ENCODE data around the gene ZSCAN9.

The ZSCAN9 gene
- total RNA-seq: 3.8 to 5.8 reads per million in 2 experiments

DNA sequence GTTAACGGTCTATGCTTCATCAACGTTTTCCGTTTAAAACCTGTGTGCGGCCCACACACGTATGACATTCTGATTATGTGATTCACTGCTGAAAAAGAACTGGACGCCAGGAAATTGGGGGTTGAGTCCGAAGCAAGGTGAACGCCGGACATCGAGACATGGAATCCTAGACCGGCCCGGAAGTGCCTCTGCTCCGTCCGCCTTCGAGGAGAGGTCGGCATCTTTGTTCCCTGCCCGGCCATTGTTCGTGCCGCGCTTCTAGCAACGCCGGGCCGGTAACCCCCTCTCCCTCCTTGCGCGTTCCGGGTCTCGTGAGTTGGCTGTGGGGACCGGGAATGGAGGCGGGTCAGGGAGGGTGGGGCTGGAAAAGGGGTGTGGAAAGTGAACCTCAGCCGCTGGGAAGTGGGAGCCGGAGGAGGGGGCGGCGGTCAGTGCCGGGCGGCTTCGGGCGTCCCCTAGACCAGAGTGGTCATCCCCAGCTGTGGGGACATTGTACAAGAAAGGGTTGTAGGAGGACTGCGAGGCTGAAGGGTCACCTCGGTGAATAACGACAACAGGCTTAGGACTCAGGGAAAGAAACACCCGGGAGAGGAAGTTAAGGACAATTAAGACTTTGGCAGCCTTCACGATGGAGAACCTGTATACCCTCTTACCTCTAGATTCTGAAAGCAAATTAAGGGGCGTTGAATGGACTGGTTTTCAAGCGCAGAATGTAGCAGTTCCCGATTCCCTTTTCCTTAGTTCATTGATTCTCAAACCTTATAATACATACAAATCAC is at the start of gene ZSCAN9:
Gene ZSCAN9 (plus strand): TSS at position 220 of the 779 bp plus-strand sequence. CDS start 1,810 bp downstream, outside the sequence.
- no peak for DNase-seq (ENCODE audit: low read depth)

GRCh38 chr6:28176373-28176772 is 48.7 kb upstream of the ZSCAN9 start:
- no peak for DNase-seq (ENCODE audit: low read depth)

DNA sequence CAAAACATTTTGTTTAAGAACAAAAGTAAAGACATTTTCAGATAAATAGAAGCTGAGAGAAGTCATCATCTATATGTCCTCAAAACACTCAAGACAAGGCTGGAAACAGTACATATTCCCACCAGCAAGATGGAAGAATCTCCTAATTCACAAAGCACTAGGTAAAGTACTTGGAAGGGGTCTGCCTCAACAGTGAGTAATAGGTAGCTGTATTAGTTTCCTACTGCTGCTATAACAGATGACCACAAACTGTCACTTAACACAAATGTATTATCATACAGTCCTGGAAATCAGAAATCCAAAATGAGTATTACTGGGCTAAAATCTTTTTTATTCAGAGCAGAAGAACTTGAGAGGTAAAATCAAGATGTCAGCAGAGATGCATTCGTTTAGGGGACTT is 42.8 kb upstream of the ZSCAN9 start:
- no peak for DNase-seq (ENCODE audit: low read depth)

DNA sequence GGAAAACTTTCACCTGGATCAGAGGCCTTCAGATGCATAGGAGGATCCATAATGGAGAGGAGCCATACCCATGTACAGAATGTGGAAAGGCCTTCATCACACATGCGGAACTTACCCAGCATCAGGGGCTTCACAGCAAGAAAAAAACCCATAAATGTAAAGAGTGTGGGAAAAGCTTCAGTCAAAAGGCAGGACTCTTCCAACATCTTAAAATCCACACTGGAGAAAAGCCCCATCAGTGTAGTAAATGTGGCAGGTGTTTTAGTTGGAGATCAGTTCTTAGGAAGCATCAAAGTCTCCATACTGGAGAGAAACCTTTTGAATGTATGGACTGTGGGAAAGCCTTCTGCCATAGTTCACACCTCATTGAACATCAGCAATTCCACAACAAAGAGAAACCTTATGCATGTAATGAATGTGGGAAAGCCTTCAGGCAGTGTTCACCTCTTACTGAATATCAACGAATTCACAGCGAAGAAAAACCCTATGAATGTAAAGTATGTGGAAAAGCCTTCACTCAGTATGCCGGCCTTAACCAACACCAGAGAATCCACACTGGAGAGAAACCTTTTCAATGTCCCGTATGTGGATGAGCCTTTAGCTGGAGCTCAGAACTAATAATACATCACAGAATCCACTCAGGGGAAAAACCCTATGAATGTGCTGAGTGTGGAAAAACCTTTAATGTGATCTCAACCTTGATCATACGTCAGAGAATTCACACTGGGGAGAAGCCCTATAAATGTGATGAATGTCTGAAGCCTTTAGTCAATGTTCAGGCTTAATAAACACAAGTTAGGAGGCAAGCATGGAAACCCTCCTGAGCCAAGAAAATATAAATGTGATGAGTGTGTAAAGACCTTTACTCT is 36.7 kb upstream of the ZSCAN9 start:
- DNase-seq (ENCODE audit: low read depth): no peak

DNA sequence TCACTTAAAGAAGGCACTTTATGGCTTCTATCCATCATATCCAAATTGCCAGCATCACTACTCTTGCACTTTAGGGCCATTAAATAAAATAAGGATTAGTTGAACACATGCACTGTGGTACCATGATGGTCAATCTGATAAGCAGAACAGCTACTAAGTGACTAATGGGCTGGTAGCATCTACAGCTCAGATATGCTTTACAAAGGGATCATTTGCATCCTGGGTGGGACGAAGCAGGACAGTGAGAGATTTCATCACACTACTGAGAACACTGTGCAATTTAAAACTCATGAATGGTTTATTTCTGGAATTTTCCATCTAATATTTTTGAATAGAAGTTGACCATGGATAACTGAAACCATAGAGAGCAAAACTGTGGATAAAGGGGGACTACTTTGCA is 25.1 kb upstream of the ZSCAN9 start:
- DNase-seq (ENCODE audit: low read depth): no peak

DNA sequence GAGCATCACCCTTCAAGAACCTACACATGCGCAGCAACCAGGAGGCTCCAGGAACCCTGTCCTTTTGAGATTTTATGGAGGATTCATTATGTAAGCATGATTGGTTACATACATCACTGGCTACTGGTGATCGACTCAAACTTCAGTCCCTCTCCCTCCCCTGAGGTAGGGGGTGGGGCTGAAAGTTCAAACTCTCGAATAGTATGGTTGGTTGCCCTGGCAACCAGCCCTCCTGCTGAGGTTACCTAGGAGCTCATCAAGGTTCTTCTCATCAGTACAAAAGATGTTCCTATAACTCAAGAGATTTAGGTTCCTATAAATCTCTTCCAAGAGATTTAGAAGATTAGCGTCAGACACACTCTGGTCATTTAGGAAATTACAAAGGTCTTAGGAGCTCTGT is 21.9 kb upstream of the ZSCAN9 start:
- DNase-seq (ENCODE audit: low read depth): no peak

GRCh38 chr6:28205879-28206278 is 19.2 kb upstream of the ZSCAN9 start:
- no peak for DNase-seq (ENCODE audit: low read depth)

GRCh38 chr6:28206527-28206926 is 18.5 kb upstream of the ZSCAN9 start:
- DNase-seq (ENCODE audit: low read depth): no peak

GRCh38 chr6:28206928-28207509 is 18.1 kb upstream of the ZSCAN9 start:
- no peak for DNase-seq (ENCODE audit: low read depth)

GRCh38 chr6:28207510-28208110 is 17.5 kb upstream of the ZSCAN9 start:
- no peak for DNase-seq (ENCODE audit: low read depth)

- DNase-seq (ENCODE audit: low read depth): no peak
Measured at GRCh38 chr6:28208111-28208659, 16.9 kb upstream of the ZSCAN9 start.

DNA sequence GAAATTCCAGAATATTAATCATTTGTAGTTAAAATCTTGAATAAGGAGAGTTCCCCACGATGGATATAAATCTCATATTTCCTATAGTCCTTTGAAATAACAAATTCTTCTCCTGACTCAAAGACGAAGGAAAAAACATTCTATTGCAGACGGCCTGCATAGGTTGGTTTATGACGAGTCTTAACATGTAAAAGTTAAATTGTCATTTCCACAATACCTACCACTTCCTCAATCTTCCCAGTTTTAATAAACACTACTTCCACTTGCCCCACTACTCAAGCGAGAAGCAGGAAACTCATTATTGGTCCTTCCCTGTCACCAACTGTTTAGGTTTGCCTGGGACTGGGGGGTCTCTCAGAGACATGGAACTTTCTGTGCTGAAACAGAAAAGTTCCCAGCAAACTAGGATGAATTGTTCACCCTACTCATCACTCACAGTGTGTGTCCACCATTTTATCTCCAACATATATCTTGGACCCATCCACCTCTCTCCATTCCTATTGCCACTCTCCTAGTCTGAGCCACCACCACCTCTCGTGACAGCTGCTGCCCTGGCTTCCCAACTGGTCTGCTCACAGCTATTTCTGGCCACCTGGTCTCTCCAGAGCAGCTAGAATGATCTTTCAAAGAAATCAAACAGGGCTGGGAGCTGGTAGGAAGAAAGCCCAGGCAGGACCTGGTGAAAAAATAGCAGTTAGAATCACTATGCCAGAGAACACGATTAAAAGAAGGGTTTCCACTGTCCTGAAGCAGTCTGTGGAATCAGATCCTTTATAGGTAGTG is 15.1 kb upstream of the ZSCAN9 start:
- no peak for DNase-seq (ENCODE audit: low read depth)

DNA sequence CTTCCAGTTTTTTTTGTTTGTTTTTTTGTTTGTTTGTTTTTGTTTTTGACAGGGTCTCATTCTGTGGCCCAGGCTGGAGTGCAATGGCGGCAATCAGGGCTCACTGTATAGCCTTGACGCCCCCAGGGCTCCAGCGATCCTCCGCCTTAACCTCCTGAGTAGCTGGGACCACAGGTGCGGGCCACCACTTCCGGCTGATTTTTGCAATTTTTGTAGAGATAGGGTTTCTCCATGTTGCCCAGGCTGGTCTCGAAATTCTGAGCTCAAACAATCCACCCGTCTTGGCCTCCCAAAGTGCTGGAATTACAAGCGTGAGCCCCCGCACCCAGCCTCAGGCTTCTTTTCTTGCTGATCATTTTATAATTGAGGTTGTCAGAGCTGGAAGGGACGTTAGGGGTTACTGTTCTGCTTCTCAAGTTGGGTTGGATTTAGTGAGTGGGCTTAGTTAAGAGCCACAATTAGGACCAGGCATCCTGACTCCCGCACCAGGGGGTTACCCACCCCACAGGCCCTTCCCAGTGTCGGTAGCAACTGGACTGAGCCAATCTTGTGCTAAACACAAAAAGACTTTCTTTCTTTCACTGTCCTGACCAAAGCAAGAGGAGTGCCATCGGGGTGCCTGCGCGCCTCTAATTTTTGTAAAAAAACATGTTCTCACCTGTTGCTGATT is 13.1 kb upstream of the ZSCAN9 start:
- no peak for DNase-seq (ENCODE audit: low read depth)

DNA sequence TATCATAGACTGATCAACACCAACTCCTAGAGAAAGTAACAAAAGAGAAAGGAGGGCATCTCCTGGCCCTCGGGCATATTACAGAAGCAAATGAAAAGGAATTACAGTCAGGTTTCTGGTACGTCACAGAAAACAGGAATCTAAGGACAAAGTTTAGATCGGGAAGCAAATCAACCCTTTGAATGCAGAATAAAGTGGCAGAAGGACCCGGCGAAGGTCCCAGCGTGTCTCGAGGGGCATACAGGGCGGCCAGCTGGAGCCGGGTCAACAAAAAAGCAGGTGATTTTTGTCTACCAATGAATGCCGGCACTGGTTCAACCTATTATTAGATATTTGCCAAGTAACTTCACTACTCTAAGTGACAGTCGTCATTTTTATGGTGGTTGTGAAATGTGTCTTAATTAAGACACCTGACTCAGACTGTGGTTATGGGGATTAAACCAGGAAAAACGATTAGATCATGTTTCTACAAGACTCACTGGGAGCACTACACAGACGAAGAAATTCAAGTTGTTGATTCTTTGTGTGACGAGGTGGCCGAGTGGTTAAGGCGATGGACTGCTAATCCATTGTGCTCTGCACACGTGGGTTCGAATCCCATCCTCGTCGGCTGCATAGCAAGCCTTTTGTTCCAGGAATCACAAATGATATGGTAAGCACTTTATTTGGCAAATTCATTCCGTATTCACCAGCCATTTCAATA is 12.4 kb upstream of the ZSCAN9 start:
- no peak for DNase-seq (ENCODE audit: low read depth)

DNA sequence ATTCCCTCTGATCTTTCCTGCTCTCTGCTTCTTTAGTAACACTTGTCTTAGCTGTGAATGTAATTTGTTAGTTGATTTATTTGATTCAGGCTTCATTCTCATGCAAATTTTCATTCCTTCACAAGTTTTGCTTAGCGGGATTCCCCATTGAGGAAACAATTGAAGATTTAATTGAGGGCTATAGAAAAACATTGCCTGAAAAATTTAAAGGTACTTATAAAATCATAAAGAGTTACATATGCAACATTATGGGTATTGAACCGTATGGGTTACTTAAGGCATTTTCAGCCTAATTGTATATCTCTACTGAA is 11.9 kb upstream of the ZSCAN9 start:
- DNase-seq (ENCODE audit: low read depth): no peak

GRCh38 chr6:28215425-28215824 is 9.7 kb upstream of the ZSCAN9 start:
- no peak for DNase-seq (ENCODE audit: low read depth)

GRCh38 chr6:28217890-28218289 is 7.2 kb upstream of the ZSCAN9 start:
- no peak for DNase-seq (ENCODE audit: low read depth)

- DNase-seq (ENCODE audit: low read depth): no peak
Measured at GRCh38 chr6:28218312-28219248, 6.5 kb upstream of the ZSCAN9 start.
